GM23338 (cell line): ENCODE measurements around the gene SREK1IP1. TPM values are rescaled to one million over a fixed set of nuclear protein-coding genes. Genes with fewer than 3 reads are reported as not detected.

Experiments
- ATAC-seq: fragments of 200-7000 bp; cut with Tn5 transposase; 3 replicates; pipeline ENCODE4 v1.9.1; 2020
- DNase-seq: peaks from one replicate; pipeline ENCODE4 v3.0.0-alpha.2; 2015; ENCODE audit warnings: low spot score
- H2AFZ ChIP-seq: fragments of 200-600 bp; sonication (generic); 2 replicates; pipeline ENCODE4 v1.8.0; 2016; ENCODE audit warnings: antibody characterized with exemption, mild to moderate bottlenecking, moderate library complexity
- H3F3A ChIP-seq: fragments of 200-600 bp; sonication (generic); replicated peaks from 2 replicates; pipeline ENCODE4 v1.8.0; 2017; ENCODE audit warnings: antibody characterized with exemption, mixed run types, low read depth
- H3K27ac ChIP-seq: fragments of 200-600 bp; sonication (generic); 2 replicates; pipeline ENCODE4 v1.6.1; 2016; ENCODE audit warnings: low read depth
- H3K27me3 ChIP-seq: fragments of 200-600 bp; sonication (generic); 2 replicates; pipeline ENCODE4 v1.8.0; 2016; ENCODE audit warnings: mild to moderate bottlenecking, mixed run types, moderate library complexity; ENCODE audit not compliant: insufficient read depth
- H3K36me3 ChIP-seq: fragments of 200-600 bp; sonication (generic); 2 replicates; pipeline ENCODE4 v1.8.0; 2016; ENCODE audit warnings: mild to moderate bottlenecking; ENCODE audit not compliant: insufficient read depth
- H3K4me1 ChIP-seq: fragments of 200-600 bp; sonication (generic); 2 replicates; pipeline ENCODE4 v1.8.0; 2016; ENCODE audit warnings: mild to moderate bottlenecking, moderate library complexity; ENCODE audit not compliant: insufficient read depth
- H3K4me2 ChIP-seq: fragments of 200-600 bp; sonication (generic); 2 replicates; pipeline ENCODE4 v1.7.1; 2017; ENCODE audit warnings: mixed run types
- H3K4me3 ChIP-seq: fragments of 200-600 bp; sonication (generic); 2 replicates; pipeline ENCODE4 v1.6.1; 2016; ENCODE audit warnings: mixed run types
- H3K79me2 ChIP-seq: fragments of 200-600 bp; sonication (generic); replicated peaks from 2 replicates; pipeline ENCODE4 v1.8.0; 2017; ENCODE audit warnings: mild to moderate bottlenecking; ENCODE audit not compliant: insufficient read depth
- H3K9me2 ChIP-seq: fragments of 200-600 bp; sonication (generic); 2 replicates; pipeline ENCODE4 v1.8.0; 2017; ENCODE audit not compliant: insufficient read depth
- H4K20me1 ChIP-seq: fragments of 200-600 bp; sonication (generic); replicated peaks from 2 replicates; pipeline ENCODE4 v1.8.0; 2017; ENCODE audit warnings: mild to moderate bottlenecking; ENCODE audit not compliant: insufficient read depth
- H3K27ac Mint-ChIP-seq: 2 replicates; pipeline ENCODE4 v1.8.0; 2020; ENCODE audit warnings: inconsistent platforms, mild to moderate bottlenecking, moderate library complexity, mixed read lengths
- H3K27me3 Mint-ChIP-seq: 3 replicates; pipeline ENCODE4 v1.8.0; 2022; ENCODE audit warnings: low read depth, mild to moderate bottlenecking, moderate library complexity, mixed read lengths, inconsistent platforms; ENCODE audit not compliant: insufficient read depth, poor library complexity
- H3K36me3 Mint-ChIP-seq: 3 replicates; pipeline ENCODE4 v1.8.0; 2021; ENCODE audit warnings: low read depth, mild to moderate bottlenecking, inconsistent platforms, moderate library complexity, mixed read lengths
- H3K4me1 Mint-ChIP-seq: 3 replicates; pipeline ENCODE4 v1.8.0; 2020; ENCODE audit warnings: mild to moderate bottlenecking, inconsistent platforms, mixed read lengths
- H3K4me3 Mint-ChIP-seq: 3 replicates; pipeline ENCODE4 v1.8.0; 2021; ENCODE audit warnings: moderate library complexity, mild to moderate bottlenecking, inconsistent platforms, mixed read lengths
- H3K9me3 Mint-ChIP-seq: 3 replicates; pipeline ENCODE4 v1.8.0; 2020; ENCODE audit warnings: moderate library complexity, mild to moderate bottlenecking, inconsistent platforms, mixed read lengths
- CREB1 ChIP-seq: fragments of 250-450 bp; sonication (Bioruptor Pico); IDR thresholded peaks from 2 replicates; pipeline ENCODE4 v1.5.0; 2020; ENCODE audit warnings: low read depth, mild to moderate bottlenecking, moderate library complexity
- POLR2AphosphoS5 ChIP-seq: IDR thresholded peaks from 2 replicates; pipeline ENCODE4 v1.6.1; 2016; ENCODE audit warnings: antibody characterized with exemption, low read depth
- REST ChIP-seq: IDR thresholded peaks from one replicate; pipeline ENCODE4 v1.6.1; 2018; ENCODE audit warnings: antibody characterized with exemption; ENCODE audit not compliant: unreplicated experiment
- ZNF331 ChIP-seq: fragments of 250-450 bp; sonication (Bioruptor Pico); IDR thresholded peaks from 2 replicates; pipeline ENCODE4 v1.5.0; 2020; ENCODE audit warnings: low read depth, mild to moderate bottlenecking, moderate library complexity
- ZNF462 ChIP-seq: fragments of 250-450 bp; sonication (Bioruptor Pico); IDR thresholded peaks from 2 replicates; pipeline ENCODE4 v1.5.0; 2020; ENCODE audit warnings: mild to moderate bottlenecking, moderate library complexity
- polyA plus RNA-seq: library from polyadenylated mRNA; unstranded; fragments of >200 nt; fragmentation: Nextera tagmentation; extraction: Ambion mirVana; gene quantifications from 2 replicates; pipeline ENCODE4 v1.2.1, GENCODE V29; 2016
- total RNA-seq: library from RNA; depleted of rRNA; stranded (reverse); fragments of >200 nt; shearing (Covaris generic); gene quantifications from 2 replicates; pipeline ENCODE4 v1.2.3, GENCODE V29; 2014

The SREK1IP1 gene
- total and polyA plus RNA-seq, 2 experiments from 2014 or later = 16.7 to 137 TPM

GRCh38 chr5:64788156-64788555 is 19.7 kb upstream of the SREK1IP1 start:
- no peak overlapping the region for H3K4me3 ChIP-seq
- no peaks in the 10 kb centered on the region for H4K20me1 ChIP-seq
- Mint-ChIP-seq H3K4me1 (no peaks in the 10 kb centered on the region), H3K4me3 (no peak overlapping the region), H3K27ac (no peak overlapping the region), H3K9me3 (no peaks in the 10 kb centered on the region), H3K36me3 (peaks cover 11% of the 10 kb centered on the region), H3K27me3 (no peaks in the 10 kb centered on the region)
- TF ChIP-seq ZNF462 = no peak
- no peak for TF ChIP-seq POLR2AphosphoS5
- TF ChIP-seq CREB1 = no peak
- TF ChIP-seq REST = no peak
- no peak for TF ChIP-seq ZNF331 (CRISPR knock-in tag)
- no peaks in the 10 kb centered on the region for H3F3A ChIP-seq
- no peak overlapping the region for H3K27ac ChIP-seq
- no peak overlapping the region for H2AFZ ChIP-seq
- no peak overlapping the region for H3K4me2 ChIP-seq
- H3K9me2 ChIP-seq = no peaks in the 10 kb centered on the region
- no peak for ATAC-seq
- H3K36me3 ChIP-seq = no peaks in the 10 kb centered on the region; the same call in 1 of the 2 replicates
- no peak for DNase-seq
- no peaks in the 10 kb centered on the region for H3K27me3 ChIP-seq
- H3K4me1 ChIP-seq = no peaks in the 10 kb centered on the region
- no peaks in the 10 kb centered on the region for H3K79me2 ChIP-seq
